ENCODE data around the gene LMTK3.

The LMTK3 gene, protein sequence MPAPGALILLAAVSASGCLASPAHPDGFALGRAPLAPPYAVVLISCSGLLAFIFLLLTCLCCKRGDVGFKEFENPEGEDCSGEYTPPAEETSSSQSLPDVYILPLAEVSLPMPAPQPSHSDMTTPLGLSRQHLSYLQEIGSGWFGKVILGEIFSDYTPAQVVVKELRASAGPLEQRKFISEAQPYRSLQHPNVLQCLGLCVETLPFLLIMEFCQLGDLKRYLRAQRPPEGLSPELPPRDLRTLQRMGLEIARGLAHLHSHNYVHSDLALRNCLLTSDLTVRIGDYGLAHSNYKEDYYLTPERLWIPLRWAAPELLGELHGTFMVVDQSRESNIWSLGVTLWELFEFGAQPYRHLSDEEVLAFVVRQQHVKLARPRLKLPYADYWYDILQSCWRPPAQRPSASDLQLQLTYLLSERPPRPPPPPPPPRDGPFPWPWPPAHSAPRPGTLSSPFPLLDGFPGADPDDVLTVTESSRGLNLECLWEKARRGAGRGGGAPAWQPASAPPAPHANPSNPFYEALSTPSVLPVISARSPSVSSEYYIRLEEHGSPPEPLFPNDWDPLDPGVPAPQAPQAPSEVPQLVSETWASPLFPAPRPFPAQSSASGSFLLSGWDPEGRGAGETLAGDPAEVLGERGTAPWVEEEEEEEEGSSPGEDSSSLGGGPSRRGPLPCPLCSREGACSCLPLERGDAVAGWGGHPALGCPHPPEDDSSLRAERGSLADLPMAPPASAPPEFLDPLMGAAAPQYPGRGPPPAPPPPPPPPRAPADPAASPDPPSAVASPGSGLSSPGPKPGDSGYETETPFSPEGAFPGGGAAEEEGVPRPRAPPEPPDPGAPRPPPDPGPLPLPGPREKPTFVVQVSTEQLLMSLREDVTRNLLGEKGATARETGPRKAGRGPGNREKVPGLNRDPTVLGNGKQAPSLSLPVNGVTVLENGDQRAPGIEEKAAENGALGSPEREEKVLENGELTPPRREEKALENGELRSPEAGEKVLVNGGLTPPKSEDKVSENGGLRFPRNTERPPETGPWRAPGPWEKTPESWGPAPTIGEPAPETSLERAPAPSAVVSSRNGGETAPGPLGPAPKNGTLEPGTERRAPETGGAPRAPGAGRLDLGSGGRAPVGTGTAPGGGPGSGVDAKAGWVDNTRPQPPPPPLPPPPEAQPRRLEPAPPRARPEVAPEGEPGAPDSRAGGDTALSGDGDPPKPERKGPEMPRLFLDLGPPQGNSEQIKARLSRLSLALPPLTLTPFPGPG (N-terminal part only)
- total RNA-seq = 9.4 to 17.1 (median 13.8) reads per million in 4 donors

DNA sequence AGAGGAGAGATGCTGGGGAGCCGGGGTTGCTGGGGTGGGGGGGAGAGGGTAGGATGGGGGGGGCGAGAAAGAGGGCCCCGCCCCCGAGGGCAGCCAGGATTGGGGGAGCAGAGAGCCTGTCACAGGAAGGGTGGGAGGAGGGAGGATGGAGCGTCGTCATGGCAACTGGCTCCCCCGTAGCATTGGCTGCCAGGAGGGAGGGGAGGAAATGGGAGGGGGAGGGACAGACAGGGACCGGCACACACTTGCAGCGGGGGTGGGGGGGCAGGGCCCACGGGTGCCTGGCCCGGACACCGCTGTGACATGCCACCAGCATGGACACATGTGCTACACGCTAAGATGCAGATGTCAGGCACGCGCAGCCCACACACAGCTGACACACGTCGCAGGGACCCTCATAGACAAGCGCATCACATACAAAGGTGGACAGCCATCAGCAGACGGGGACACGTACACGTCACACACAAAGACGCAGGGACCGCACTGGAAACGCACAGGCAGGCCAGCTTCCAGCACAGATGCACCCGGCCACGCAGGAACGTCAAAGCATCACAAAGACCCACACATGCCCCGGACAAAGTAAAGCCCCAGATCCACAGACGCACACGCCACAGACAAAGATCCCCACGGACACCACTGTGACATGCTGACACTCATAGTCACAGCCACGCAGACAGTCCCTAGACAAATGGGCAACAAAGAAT is at the start of gene LMTK3:
TSS of gene LMTK3 (minus strand) at position 36 of the 704 bp plus-strand sequence. CDS start 259 bp downstream, outside the sequence.
- peak; percentile 72 to 88 (median 82) for DNase-seq

DNA sequence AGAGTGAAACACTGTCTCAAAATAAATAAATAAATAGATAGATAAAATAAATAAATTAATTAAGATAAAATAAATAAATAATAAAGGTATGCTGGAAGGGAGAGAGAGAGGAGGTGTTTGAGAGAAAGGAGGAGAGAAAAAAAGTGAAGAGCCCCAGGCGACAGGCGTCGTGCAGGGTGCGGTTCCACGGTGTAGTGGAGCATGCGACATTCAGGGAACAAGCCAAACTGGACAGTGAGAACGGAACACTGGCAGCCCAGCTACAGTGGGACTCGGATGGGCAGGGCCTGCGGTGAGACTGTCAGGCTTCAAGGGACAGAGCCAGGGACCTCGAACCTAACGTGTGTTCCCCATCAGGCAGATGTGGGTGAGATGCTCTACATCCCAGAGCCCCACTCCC is 49.8 kb upstream of the LMTK3 start:
- no peak for DNase-seq

DNA sequence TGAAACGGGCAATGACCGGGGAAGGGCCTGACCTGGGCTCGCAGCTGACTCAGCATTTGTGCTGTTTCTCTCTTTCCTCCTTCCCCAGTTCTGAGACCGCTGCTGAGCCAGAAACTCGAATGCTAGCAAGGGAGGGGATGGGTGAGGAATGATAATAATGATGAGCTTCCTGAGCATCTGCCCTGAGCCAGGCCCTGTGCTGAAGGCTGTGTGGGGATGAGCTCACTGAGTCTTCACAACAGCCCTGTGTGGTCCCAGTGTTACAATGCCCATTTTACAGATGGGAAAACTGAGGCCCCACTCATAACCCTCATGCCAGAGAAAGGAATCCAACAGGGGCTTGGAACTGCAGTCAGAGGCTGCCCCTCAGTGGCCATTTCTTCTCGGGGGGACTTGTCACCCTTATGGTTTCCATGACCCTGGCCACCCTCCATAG is 48.5 kb upstream of the LMTK3 start:
- DNase-seq = no peak

DNA sequence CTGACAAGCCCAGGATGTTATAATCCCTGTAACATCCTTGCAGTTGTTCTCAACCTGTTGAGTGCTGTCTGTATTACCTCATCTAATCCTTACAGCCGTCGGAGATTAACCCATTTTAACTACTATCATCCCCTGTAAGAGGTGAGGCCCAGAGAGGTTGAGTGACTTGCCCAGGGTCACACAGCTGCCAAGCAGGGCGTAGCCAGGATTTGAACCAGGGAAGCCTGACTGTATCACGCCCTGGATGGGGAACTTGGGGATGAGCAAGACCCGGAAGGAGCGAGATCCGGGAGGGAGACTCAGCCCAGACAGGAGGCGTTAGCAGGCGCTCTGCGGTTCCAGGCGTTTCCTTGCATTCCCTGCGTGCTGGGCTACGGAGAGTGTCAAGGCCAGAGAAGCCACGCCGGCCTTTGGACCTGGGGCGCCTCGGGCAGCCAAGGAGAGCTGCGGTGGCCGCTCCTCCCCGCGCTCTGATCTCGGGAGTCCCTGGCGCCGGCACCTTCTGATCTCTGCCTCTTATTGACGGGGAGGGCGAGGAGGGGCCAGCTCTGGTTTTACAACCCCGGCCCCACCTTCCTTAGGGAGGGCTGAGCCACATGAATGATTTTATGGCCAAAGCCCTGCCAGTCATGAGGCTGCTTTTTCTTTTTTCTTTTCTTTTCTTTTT is 46.5 kb upstream of the LMTK3 start:
- no peak for DNase-seq

DNA sequence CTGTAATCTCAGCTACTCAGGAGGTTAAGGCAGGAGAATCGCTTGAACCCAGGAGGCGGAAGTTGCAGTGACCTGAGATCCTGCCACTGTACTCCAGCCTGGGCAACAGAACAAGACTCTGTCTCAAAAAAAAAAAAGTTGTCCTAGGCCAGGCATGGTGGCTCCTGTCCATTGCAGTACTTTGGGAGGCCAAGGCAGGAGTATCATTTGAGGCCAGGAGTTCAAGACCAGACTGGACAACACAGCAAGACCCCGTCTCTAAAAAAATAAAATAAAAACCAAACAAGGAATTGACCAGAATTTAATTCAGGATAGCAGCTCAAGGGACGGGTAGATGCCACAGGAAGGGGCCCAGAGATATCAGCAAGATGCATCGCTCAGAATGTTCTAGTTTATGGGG is 45.2 kb upstream of the LMTK3 start:
- no peak for DNase-seq

DNA sequence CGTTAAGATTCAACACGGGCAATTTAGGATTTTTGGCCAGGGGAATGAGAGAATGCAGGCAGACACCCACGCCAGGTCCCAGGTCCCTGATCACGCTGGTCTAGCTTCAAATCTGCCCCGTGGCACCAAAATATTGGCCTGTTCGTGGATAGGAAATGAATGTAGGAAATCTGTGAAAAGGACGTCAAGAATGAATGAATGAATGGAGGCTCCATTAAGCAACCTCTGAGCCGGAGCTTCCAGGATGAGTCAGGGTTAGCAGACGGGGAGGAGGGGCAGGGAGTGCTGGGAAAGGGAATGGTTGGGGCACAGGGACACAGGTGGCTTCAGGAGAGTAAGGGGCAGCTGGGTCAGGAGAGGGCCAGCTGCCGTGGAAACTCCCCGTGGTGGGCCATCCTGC is 44.5 kb upstream of the LMTK3 start:
- no peak for DNase-seq

DNA sequence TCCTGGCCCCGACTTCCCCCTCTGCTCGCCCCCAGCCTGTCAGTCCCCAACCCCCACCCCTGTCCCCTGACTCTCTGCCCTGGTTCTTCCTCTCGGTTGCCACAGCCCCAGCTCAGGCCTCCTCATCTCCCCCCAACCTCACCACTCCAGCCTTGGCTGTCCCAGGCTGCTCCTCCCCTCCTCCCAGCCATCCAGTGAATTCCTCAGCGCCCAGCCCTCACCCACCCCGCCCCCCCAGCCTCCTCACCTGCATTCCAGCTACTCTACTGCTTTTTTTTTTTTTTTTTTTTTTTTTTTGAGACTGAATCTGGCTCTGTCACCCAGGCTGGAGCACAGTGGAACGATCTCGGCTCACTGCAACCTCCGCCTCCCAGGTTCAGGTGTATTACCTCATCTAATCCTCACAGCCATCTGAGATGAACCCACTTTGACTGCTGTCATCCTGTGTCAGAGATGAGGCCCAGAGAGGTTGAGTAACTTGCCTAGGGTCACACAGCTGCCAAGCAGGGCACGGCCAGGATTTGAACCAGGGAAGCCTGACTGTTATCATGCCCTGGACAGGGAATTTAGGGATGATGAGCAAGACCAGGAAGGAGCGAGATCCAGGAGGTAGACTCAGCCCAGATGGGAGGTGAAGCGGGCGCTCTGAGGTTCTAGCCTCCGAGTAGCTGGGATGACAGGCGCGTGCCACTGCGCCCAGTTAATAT is 42.9 kb upstream of the LMTK3 start:
- no peak for DNase-seq

DNA sequence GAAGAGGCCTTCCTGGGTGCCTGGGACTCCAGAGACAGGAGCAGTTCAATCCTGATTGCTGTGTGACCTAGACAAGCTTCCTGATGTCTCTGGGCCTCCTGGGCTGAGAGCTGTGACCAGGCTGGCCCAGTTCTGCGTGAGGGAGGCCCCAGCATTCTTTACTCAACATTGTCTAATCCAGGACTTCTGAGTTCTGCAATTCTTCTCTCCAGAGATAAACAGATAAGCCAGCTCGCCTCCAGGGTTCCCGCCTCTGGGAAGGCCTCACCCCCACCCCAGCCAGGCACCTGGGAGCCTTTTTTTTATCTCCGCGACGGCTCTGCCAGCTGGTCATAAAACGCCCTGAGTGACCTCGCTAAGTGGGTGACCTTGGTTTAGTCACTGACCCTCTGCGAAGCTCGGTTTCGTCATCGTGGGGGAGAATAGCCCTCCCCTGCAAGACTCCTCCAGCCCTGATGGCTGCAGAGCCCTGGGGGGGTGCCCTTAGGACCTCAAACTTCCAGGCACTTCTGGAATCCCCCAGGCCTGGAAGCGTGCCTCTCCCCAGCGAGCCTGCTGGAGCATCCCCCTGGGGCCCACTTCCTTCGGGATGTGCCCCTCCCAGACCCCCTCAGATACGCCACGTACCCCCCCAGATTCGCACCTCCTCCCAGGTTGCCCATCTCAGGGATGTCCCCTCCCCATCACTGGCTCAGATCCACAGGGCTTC is 42.2 kb upstream of the LMTK3 start:
- DNase-seq = no peak

DNA sequence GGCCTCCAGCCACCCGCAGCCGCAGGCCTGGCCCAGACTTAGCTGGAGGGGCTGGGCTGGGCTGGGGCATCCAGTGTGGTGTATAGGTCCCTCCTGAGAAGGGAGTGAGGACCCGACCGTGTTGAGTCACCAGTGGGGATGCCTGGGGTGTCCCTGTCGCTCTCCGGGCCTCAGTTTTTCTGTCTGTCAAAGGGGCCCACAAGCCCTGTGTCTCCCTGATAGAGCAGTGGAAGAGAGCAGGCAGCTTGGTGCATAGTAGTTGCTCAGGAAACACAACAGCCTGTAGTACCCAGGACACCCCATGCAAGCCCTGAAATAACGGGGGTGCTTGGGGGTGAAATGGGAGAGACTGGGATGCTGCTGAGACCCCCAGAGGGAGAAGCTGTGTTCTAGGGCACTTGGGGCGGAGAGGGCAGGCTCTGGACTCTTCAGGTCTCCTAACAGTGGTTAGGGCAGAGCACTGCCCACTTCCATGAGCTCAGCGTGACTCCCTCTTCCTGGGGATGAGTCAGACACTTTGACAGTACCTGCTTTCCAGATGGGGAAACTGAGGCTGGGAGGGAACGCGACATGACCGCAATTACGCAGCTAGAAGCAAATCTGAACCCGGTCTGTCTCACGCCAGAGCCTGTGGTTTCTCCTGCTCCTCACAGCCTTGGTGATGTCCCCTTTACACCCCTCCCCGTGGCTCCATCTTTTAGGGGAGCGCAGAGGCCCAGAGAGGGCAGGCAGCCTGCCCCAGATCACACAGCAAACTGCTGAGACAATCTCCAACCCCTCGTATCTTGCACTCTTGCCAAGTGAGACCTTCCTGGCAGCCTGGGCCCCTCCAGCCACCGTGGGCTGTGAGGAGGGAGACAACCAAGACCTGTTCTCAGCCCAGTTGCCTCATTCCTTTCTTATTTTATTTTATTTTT is 41.0 kb upstream of the LMTK3 start:
- no peak for DNase-seq

DNA sequence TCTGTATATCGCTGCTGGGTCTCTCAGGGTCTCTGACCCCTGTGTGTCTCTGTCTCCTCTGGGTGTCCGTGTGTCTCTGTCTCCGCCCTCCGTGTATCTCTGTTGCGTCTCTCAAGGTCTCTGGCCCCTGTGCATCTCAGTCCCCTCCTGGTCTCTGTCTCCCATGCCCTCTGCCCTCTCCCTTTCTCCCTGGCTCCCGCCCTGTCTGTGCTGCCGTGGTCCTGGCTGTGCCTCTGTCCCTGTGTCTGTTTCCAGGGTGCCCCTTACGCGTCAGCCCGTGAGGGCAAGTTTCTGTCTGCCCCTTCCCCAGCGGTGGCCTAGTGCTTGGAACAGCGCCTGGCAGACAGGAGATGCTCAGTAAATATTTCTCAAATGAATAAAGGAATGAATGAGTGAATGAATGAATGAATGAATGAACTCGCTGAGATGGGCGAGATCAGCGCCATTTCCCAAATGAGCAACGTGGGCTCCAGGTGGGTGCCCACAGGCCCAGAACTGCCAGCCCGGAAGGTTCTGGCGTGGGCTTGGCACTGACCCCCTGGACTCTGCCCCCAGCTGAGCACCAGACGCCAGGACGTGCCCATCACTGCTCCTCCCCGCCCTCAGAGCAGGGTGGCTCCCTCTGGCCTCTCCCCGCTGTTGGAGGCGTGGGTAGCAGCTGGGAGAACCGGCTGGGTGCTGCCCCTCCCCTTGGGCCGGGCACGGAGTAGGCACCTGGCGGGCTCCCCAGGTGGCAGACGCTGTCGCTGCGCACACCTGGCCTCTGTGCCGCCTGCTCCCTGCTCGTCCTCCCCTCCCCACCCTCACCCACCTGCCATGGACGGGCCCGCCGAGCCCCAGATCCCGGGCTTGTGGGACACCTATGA is 40.0 kb upstream of the LMTK3 start, which contains the start of gene SULT2B1:
TSS of gene SULT2B1 (plus strand) at position 736 of the 866 bp plus-strand sequence. CDS start at position 817, 81 bp downstream.
- no peak for DNase-seq

DNA sequence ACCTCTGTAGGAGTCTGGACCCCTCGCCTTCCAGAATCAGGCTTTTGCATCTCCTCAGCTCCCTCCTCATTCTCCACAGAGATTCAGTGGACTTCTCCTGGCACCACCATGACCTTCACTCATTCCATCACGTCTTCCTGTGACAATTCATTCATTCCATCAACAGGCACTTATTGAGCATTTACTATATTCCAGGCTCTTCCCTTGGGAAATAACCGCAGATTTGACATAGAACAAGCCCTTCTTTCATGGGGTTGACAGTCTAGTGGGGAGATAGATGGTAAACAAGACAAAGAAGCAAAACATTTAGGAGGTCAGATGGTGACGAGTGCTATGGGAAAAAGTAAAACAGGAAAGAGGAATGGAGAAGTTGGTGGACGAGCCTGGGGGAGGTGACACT is 37.7 kb upstream of the LMTK3 start:
- DNase-seq = no peak

DNA sequence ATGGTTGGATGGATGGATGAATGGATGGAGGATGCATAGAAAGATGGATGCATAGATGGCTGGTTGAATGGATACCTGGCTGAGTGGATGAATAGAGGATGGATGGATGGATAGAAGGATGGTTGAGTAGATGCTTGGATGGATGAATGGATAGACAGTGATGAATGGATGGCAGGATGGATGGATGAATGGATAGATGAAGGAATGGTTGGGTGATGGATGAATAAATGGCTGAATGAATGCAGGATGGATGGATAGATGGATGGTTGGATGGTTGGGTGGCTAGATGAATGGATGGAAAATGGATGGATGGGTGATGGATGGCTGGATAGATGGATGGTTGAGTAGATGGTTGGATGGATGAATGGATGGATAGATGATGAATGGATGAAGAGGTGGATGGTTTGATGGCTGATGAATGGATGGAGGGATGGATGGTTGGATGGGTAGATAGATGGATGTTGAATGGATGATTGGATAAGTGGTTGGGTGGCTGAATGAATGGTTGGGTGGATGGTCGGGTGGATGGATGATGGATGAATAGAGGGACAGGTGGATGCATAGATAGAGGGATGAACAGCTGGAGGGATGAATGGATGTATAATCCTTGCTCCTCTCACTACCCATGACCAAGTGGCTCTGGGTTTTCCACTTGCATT is 36.7 kb upstream of the LMTK3 start:
- no peak for DNase-seq

DNA sequence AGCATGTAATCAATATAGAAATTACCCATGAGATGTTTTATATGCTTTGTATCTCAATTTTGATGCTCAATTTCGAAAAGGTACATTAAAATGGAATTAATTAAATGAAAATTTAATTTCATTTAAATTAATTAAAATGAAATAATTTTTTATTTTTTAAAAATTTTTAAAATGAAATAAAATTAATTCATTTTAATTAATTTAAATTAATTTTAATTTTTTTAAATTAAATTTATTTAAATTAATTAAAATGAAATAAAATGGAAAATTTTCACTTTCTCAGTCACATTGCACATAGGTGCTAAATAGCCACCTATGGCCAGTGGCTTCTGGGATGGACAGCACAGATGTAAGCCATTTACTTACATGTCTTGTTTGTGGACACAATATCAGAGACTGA is 36.1 kb upstream of the LMTK3 start:
- DNase-seq = no peak

DNA sequence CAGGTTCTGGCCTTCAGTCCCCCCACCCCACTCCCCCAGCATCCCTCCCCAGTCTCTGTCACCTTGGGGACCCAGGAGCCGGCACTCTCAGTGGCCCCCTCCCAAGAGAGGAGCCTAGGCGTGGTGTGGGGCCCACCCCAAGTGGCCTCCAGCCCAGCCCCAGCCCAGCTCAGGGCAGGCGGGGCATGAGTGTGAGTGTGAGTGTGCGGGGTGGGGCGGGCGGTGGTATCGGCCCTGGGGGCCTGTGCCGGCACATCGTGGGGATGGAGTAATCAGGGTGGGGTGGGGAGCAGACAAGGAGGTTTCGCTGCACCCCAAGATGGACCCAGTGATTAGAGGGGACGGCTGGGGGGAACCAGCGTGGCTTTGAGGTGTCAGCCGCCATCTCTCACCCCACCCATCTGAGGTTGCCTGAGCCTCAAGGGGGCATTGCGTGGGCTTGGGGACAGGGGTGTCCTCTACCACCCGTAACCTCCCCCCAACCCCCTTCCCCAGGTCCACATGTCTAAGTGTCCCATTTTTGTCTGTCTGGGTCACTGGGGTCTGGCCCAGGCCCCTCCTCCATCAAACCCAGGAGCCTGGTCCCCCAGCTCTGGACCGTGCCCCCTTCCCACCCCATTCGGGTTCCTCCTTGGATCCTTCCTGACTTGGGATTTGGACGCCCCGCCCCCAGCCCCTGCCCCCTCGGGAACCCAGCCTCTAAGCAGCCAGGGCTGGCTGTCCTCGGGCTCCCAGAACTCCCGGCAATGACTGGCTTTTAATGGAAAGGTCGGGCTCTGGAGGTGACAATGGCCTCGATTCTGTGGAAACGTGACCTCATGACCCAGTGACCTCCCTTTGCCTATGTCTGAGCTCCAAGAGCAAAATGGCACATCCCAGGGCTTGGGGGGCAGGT is 33.5 kb upstream of the LMTK3 start:
- no peak for DNase-seq

DNA sequence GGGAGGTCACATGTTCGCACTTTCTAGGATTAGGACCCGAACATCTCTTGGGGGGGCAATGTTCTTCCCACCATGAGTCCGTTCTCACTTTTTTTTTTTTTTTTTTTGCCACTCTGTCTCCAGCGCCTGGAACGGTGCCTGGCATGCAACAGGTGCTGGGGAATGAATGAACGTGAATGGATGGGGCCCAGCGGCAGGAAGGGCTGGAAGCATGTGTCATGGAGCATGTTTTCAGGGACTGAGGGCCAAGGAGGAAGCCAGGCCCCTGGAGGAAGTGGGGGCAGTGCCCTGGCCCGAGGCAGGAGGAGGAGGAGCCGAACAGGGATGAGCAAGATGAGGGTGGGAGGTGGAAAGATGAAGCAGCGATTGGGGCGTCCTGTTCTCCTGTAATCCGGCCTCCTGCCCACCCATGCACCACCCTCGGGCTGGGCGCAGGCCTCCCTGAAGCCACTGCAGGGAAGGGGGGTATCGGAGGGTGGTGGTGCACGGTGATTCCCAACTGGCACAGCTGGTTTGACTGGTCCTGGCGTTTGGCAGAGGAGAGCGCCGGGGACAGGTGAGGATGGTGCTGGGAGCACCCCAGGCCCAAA is 31.6 kb upstream of the LMTK3 start:
- DNase-seq = no peak

DNA sequence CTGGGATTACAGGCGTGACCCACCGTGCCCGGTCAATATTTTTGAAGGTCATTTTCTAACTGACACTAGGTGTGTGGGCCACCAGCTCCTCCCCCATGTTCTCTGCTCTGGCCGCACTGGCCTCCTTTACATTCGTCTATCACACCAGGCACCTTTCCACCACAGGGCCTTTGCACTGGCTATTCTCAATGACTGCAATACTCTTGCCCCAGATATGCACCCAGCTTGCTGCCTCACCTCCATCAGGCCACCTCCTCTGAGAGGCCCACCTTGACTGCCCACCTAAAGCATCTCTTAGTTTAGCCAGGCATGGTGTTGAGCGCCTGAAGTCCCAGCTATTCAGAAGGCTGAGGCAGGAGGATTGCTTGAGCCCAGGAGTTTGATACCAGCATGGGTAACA is 30.2 kb upstream of the LMTK3 start:
- DNase-seq = no peak

All from T-helper 1 cell (primary cell).